NB4 (cell line): ENCODE results near the gene UNC79.

Experiments
- MYC ChIP-seq: IDR thresholded peaks from 2 replicates; pipeline ENCODE4 v1.6.1; 2011; ENCODE audit warnings: low read depth, low read length
- POLR2A ChIP-seq: IDR thresholded peaks from 2 replicates; pipeline ENCODE4 v1.6.1; 2011; ENCODE audit warnings: mild to moderate bottlenecking; ENCODE audit not compliant: insufficient read length; ENCODE audit errors: extremely low read depth
- TF ChIP-seq, protein P1 (sequence below): IDR thresholded peaks from one replicate; pipeline ENCODE4 v1.5.1; 2012; ENCODE audit warnings: low read depth, low read length

DNA sequence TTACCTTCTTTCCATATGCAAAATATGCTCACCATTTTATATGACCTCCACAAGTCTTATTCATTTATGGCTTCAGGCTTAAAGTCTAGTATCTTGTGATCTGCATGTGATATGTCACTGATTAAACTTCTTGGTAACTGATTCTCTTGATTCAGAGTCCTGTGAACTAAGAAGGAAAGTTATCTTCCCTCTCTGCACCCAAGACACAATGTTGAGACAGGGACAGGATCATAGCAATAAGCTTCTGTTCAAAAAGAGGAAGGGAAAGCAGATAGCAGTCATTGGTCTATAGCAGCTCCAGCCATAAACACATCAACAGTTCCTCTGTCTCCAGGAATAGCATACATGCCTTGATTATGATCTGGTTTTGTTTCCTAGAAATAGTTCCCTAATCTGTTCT lies 103.1 kb downstream of the UNC79 start:
- TF ChIP-seq, protein P1, sequence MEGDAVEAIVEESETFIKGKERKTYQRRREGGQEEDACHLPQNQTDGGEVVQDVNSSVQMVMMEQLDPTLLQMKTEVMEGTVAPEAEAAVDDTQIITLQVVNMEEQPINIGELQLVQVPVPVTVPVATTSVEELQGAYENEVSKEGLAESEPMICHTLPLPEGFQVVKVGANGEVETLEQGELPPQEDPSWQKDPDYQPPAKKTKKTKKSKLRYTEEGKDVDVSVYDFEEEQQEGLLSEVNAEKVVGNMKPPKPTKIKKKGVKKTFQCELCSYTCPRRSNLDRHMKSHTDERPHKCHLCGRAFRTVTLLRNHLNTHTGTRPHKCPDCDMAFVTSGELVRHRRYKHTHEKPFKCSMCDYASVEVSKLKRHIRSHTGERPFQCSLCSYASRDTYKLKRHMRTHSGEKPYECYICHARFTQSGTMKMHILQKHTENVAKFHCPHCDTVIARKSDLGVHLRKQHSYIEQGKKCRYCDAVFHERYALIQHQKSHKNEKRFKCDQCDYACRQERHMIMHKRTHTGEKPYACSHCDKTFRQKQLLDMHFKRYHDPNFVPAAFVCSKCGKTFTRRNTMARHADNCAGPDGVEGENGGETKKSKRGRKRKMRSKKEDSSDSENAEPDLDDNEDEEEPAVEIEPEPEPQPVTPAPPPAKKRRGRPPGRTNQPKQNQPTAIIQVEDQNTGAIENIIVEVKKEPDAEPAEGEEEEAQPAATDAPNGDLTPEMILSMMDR, result no peak
- TF ChIP-seq MYC (no peak), POLR2A (no peak)
